SK-N-SH (cell line): ENCODE data around the gene ZNF397. TPM values are rescaled to one million over a fixed set of nuclear protein-coding genes. Genes with fewer than 3 reads are reported as not detected.

Source experiments
- CTCF ChIA-PET: fragments of 300-600, 350-600 bp; formaldehyde crosslinking; extraction: SDS; loops from one replicate; lab custom pipeline; 2021; lab: Yijun Ruan, JAX
- POLR2A ChIA-PET: fragments of 350-600 bp; sonication (Branson Sonifier 250); formaldehyde crosslinking; extraction: SDS; loops from one replicate; lab custom pipeline; 2020; ENCODE audit warnings: antibody characterized with exemption, inconsistent platforms; lab: Yijun Ruan, JAX
- DNase-seq: peaks from one replicate; pipeline ENCODE4 v3.0.0; 2012
- H2AFZ ChIP-seq: fragments of 200-600 bp; sonication (generic); 2 replicates; pipeline ENCODE4 v1.8.1; 2016; ENCODE audit warnings: antibody characterized with exemption, mild to moderate bottlenecking, low read depth
- H3F3A ChIP-seq: fragments of 200-600 bp; sonication (generic); replicated peaks from 2 replicates; pipeline ENCODE3; 2016; ENCODE audit warnings: antibody characterized with exemption, mild to moderate bottlenecking; ENCODE audit not compliant: insufficient read depth
- H3K27ac ChIP-seq, 2 experiments: fragments of 200-500 bp in 1 of 2; fragments of 200-600 bp in 1 of 2; sonication (Bioruptor generic) in 1 of 2; sonication (generic), shearing (Covaris generic) in 1 of 2; 2 replicates each; pipeline versions ENCODE4 v1.5.1 to v1.6.1; 2014 to 2016; ENCODE audit warnings: low read depth in 2 of 2, inconsistent platforms in 1 of 2, low read length in 1 of 2, mild to moderate bottlenecking in 1 of 2, mixed read lengths in 1 of 2
- H3K27me3 ChIP-seq: fragments of 200-600 bp; sonication (generic), shearing (Covaris generic); 2 replicates; pipeline ENCODE4 v1.6.1; 2016; ENCODE audit warnings: mixed run types; ENCODE audit not compliant: insufficient read depth
- H3K36me3 ChIP-seq, 2 experiments: fragments of 200-500 bp in 1 of 2; fragments of 200-600 bp in 1 of 2; sonication (Bioruptor generic) in 1 of 2; sonication (generic) in 1 of 2; replicated peaks in 1 of 2; 2 replicates each; pipeline versions ENCODE3 to v1.5.1; 2014 to 2016; ENCODE audit warnings: low read length in 1 of 2, mild to moderate bottlenecking in 1 of 2; ENCODE audit not compliant: insufficient read depth in 2 of 2, control insufficient read depth in 1 of 2
- H3K4me1 ChIP-seq, 2 experiments: fragments of 200-500 bp in 1 of 2; fragments of 200-600 bp in 1 of 2; sonication (Bioruptor generic) in 1 of 2; sonication (generic), shearing (Covaris generic) in 1 of 2; 2 replicates each; pipeline versions ENCODE4 v1.5.1 to v1.6.1; 2014 to 2016; ENCODE audit warnings: low read depth in 1 of 2, low read length in 1 of 2, mixed run types in 1 of 2; ENCODE audit not compliant: insufficient read depth in 2 of 2, control insufficient read depth in 1 of 2
- H3K4me2 ChIP-seq: fragments of 200-600 bp; sonication (generic), shearing (Covaris generic); 2 replicates; pipeline ENCODE4 v1.6.1; 2017; ENCODE audit warnings: mixed run types
- H3K4me3 ChIP-seq, 2 experiments: fragments of 200-500 bp in 1 of 2; fragments of 200-600 bp in 1 of 2; sonication (Bioruptor generic) in 1 of 2; sonication (generic), shearing (Covaris generic) in 1 of 2; 2 replicates each; pipeline versions ENCODE4 v1.5.1 to v1.8.1; 2014 to 2016; ENCODE audit warnings: low read depth in 2 of 2, inconsistent platforms in 1 of 2, low read length in 1 of 2, mild to moderate bottlenecking in 1 of 2, mixed read lengths in 1 of 2, moderate library complexity in 1 of 2
- H3K79me2 ChIP-seq: fragments of 200-600 bp; sonication (generic); 2 replicates; pipeline ENCODE4 v1.8.1; 2017; ENCODE audit warnings: mild to moderate bottlenecking; ENCODE audit not compliant: insufficient read depth
- H3K9ac ChIP-seq: fragments of 200-600 bp; sonication (generic); 2 replicates; pipeline ENCODE4 v1.6.1; 2017; ENCODE audit warnings: mixed run types
- H3K9me2 ChIP-seq: fragments of 200-600 bp; sonication (generic); 2 replicates; pipeline ENCODE4 v1.6.1; 2017; ENCODE audit warnings: mixed run types
- H3K9me3 ChIP-seq: fragments of 200-600 bp; sonication (generic); 2 replicates; pipeline ENCODE4 v1.6.1; 2017; ENCODE audit warnings: mixed run types, mild to moderate bottlenecking, moderate library complexity
- H4K20me1 ChIP-seq: fragments of 200-600 bp; sonication (generic); 2 replicates; pipeline ENCODE4 v1.6.1; 2017; ENCODE audit warnings: mild to moderate bottlenecking, mixed run types; ENCODE audit not compliant: insufficient read depth
- EP300 ChIP-seq, 2 experiments: IDR thresholded peaks; 2 replicates each; pipeline versions ENCODE4 v1.4.0 to v1.6.1; 2012; ENCODE audit warnings: borderline replicate concordance in 1 of 2, low read depth in 1 of 2, low read length in 1 of 2
- EZH2phosphoT487 ChIP-seq: fragments of 200-600 bp; sonication (generic); IDR thresholded peaks from 2 replicates; pipeline ENCODE4 v1.6.1; 2017; ENCODE audit warnings: low read depth, mixed run types, mild to moderate bottlenecking, antibody characterized with exemption, moderate library complexity, borderline replicate concordance
- FOSL2 ChIP-seq: IDR thresholded peaks from 2 replicates; pipeline ENCODE4 v1.4.0; 2012; ENCODE audit warnings: low read depth, mild to moderate bottlenecking, moderate library complexity, borderline replicate concordance
- FOXJ3 ChIP-seq: sonication (generic); formaldehyde crosslinking; IDR thresholded peaks from 2 replicates; pipeline ENCODE4 v1.5.1; 2020; ENCODE audit warnings: mild to moderate bottlenecking, missing genetic modification reagents
- GATA2 ChIP-seq: sonication (generic); formaldehyde crosslinking; IDR thresholded peaks from 2 replicates; pipeline ENCODE4 v1.5.0; 2020; ENCODE audit warnings: mild to moderate bottlenecking, missing genetic modification reagents
- JUND ChIP-seq: IDR thresholded peaks from 2 replicates; pipeline ENCODE4 v1.4.0; 2012
- MAX ChIP-seq: IDR thresholded peaks from 2 replicates; pipeline ENCODE4 v1.4.0; 2012; ENCODE audit warnings: low read depth
- MXI1 ChIP-seq: IDR thresholded peaks from 2 replicates; pipeline ENCODE4 v1.6.1; 2012; ENCODE audit warnings: mild to moderate bottlenecking, low read depth, low read length, improper control_type of control experiment
- NFIC ChIP-seq: IDR thresholded peaks from 2 replicates; pipeline ENCODE4 v1.4.0; 2012; ENCODE audit warnings: borderline replicate concordance
- NRF1 ChIP-seq: IDR thresholded peaks from 2 replicates; pipeline ENCODE4 v1.6.1; 2012; ENCODE audit warnings: low read depth, mild to moderate bottlenecking, low read length
- PBX3 ChIP-seq: IDR thresholded peaks from 2 replicates; pipeline ENCODE4; 2012
- POLR2AphosphoS5 ChIP-seq: IDR thresholded peaks from 2 replicates; pipeline ENCODE4 v1.6.1; 2012; ENCODE audit warnings: low read depth, low read length
- REST ChIP-seq: IDR thresholded peaks from 2 replicates; pipeline ENCODE4 v1.6.1; 2012; ENCODE audit warnings: mild to moderate bottlenecking, low read depth, low read length, moderate library complexity
- RFX5 ChIP-seq: IDR thresholded peaks from 2 replicates; pipeline ENCODE4 v1.6.1; 2012; ENCODE audit warnings: mild to moderate bottlenecking, improper control_type of control experiment, low read length
- RXRA ChIP-seq: IDR thresholded peaks from 2 replicates; pipeline ENCODE4 v1.4.0; 2012; ENCODE audit warnings: low read depth, mild to moderate bottlenecking, borderline replicate concordance
- SIN3A ChIP-seq: IDR thresholded peaks from 2 replicates; pipeline ENCODE4 v1.6.1; 2012; ENCODE audit warnings: low read depth, mild to moderate bottlenecking, low read length, moderate library complexity, borderline replicate concordance
- SMC3 ChIP-seq: IDR thresholded peaks from 2 replicates; pipeline ENCODE4 v1.6.1; 2012; ENCODE audit warnings: low read depth, low read length, improper control_type of control experiment
- TAF1 ChIP-seq: IDR thresholded peaks from 2 replicates; pipeline ENCODE4 v1.6.1; 2012; ENCODE audit warnings: low read depth, mild to moderate bottlenecking, low read length, moderate library complexity, borderline replicate concordance
- TCF12 ChIP-seq: IDR thresholded peaks from 2 replicates; pipeline ENCODE4 v1.4.0; 2012
- TEAD4 ChIP-seq: IDR thresholded peaks from 2 replicates; pipeline ENCODE4 v1.4.0; 2012; ENCODE audit warnings: mild to moderate bottlenecking, borderline replicate concordance; ENCODE audit not compliant: insufficient read depth
- YY1 ChIP-seq: IDR thresholded peaks from 2 replicates; pipeline ENCODE4 v1.4.0; 2012; ENCODE audit warnings: low read depth, mild to moderate bottlenecking
- WGBS: methylation state at CpG from one replicate; pipeline ENCODE4 v1.1.6; 2017; ENCODE audit warnings: low lambda C conversion rate; 5-methylcytosine and 5-hydroxymethylcytosine counted together
- polyA plus RNA-seq, 3 experiments: library from polyadenylated mRNA; depleted of rRNA; stranded (reverse); fragments of >200 nt; gene quantifications; 2 replicates each; pipeline ENCODE4 v1.2.3, GENCODE V29; 2012

ZNF397 gene
- polyA plus RNA-seq, 1 of the 3 experiments (the other 2 are of a cell fraction), result 4.8 TPM

- TF ChIP-seq POLR2AphosphoS5, result no peak
- TF ChIP-seq SMC3, result no peak
- TF ChIP-seq FOSL2, result no peak
Measured at GRCh38 chr18:35296060-35296459, 55.2 kb downstream of the ZNF397 start (continued).

- Histone ChIP-seq H3K27me3 (no peaks in the 10 kb centered on the region), H3K4me1 (no peaks in the 10 kb centered on the region), H3K27ac (no peak overlapping the region), H3K9ac (no peak overlapping the region), H3F3A (no peaks in the 10 kb centered on the region), H2AFZ (no peak overlapping the region), H3K9me2 (no peaks in the 10 kb centered on the region), H3K36me3 (peaks cover 56 to 79% of the 10 kb centered on the region in 2 experiments), H4K20me1 (no peaks in the 10 kb centered on the region; the same call in 1 of the 2 replicates), H3K9me3 (peaks cover 34% of the 10 kb centered on the region), H3K4me2 (no peak overlapping the region), H3K79me2 (peaks cover 63% of the 10 kb centered on the region), H3K4me3 (no peak overlapping the region)
- CTCF ChIA-PET, result interaction anchor here (0.7 kb wide), 1 partner anchor 73 kb away, joined by 3 read pairs; no protein-coding TSS in a partner anchor
- no peak for TF ChIP-seq RFX5
- no peak for TF ChIP-seq FOXJ3 (CRISPR knock-in tag)
- TF ChIP-seq TEAD4, result no peak
- no peak for TF ChIP-seq MAX
- no peak for TF ChIP-seq JUND
- no peak for TF ChIP-seq YY1
- TF ChIP-seq TAF1, result no peak
- TF ChIP-seq EP300 (IDR thresholded peaks at IDR 0.05; ENCODE audit: borderline replicate concordance in 1 of 2, low read depth in 1 of 2, low read length in 1 of 2), result no peak
- no peak for TF ChIP-seq POLR2AphosphoS5
- no peak for TF ChIP-seq TCF12
- 95% methylated on average over 4 of the region's 4 CpGs for WGBS
- POLR2A ChIA-PET, result interaction anchor here (1.1 kb wide), 1 partner anchor 14 kb away, joined by 3 read pairs; the partner anchor contains the start of gene ZSCAN30
- DNase-seq, result no peak
Measured at GRCh38 chr18:35303610-35304009, 62.8 kb downstream of the ZNF397 start.

- 92% methylated on average over 5 of the region's 5 CpGs for WGBS
- no peak overlapping the region for H3K4me2 ChIP-seq
- H3K9me2 ChIP-seq, result no peaks in the 10 kb centered on the region
- no peak overlapping the region for H2AFZ ChIP-seq
- no peaks in the 10 kb centered on the region for H3F3A ChIP-seq
- TF ChIP-seq PBX3 (no peak), YY1 (no peak), SIN3A (no peak), TCF12 (no peak), RFX5 (no peak), NRF1 (no peak), SMC3 (no peak), NFIC (no peak), FOSL2 (no peak), EZH2phosphoT487 (no peak), FOXJ3 (CRISPR knock-in tag) (no peak), MXI1 (no peak), REST (no peak), RXRA (no peak), GATA2 (no peak)
- H3K4me1 ChIP-seq, result no peaks in the 10 kb centered on the region
- H3K27me3 ChIP-seq, result no peaks in the 10 kb centered on the region
- peaks cover 40 to 66% of the 10 kb centered on the region in 2 experiments for H3K36me3 ChIP-seq
- peaks cover 41% of the 10 kb centered on the region for H3K9me3 ChIP-seq
- H4K20me1 ChIP-seq, result no peaks in the 10 kb centered on the region
- H3K79me2 ChIP-seq, result peaks cover 32% of the 10 kb centered on the region; the same call in 1 of the 2 replicates
- DNase-seq, result no peak
- no peak overlapping the region for H3K9ac ChIP-seq
- POLR2A ChIA-PET, result no interaction called here
- no peak overlapping the region for H3K4me3 ChIP-seq
- CTCF ChIA-PET, result no interaction called here
- no peak overlapping the region for H3K27ac ChIP-seq
Measured at GRCh38 chr18:35306588-35307250, 65.9 kb downstream of the ZNF397 start.
